Measurements from ENCODE around the gene PLAGL1. TPM values are rescaled to one million over a fixed set of nuclear protein-coding genes. Genes with fewer than 3 reads are reported as not detected.
A peak's percentile ranks its signal among the peaks of the same experiment; 100 is the strongest.

Gene PLAGL1
- total RNA-seq, 1 donor from 2014 or later = 2.4 TPM

DNA sequence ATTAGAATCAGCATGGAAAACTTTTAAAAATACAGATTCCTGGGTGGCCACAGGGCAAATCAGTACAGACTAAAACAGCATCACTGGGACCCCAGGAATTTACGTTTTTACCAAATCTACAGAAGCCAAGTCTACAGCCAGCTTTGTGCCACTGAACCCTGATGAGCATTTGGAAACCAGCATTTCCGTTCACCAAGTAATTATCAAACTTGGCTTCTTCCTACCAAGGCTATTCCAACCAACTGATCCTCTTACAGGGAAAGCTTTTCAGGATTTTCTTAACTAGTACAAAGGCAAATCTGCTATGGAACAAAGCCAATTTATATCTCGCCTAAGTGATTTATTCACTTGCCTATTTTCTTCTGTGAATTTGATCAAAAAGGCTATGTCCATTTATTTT, 47.0 kb downstream of the PLAGL1 start:
- FAIRE-seq = no peak
- H3K4me3 ChIP-seq (ENCODE audit: low read depth, low read length) = no peak overlapping the region

DNA sequence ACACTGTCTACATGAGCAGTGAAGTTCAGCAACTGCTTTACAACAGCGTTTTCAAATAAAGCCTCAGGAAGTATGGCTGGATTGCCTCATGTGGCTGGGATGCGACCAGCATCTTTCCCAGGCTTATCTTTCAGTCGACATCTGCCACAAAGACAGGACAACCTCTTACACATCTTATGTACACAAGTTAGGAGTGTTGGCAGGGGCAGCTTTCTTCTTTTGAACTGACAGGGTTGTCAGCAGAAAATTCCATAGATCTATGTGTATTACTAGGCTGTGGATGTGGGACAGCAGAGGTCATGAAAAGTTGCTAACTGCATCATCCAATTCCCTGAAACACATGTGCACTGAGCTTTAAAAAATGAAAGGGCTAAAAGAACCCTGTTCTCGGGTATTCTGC, 48.1 kb downstream of the PLAGL1 start:
- no peak for DNase-seq (ENCODE audit: low read depth)
- Histone ChIP-seq H3K36me3 (ENCODE audit: control insufficient read depth, insufficient read depth, low read length) (no peaks in the 10 kb centered on the region), H3K27me3 (ENCODE audit: control insufficient read depth, insufficient read depth, low read length) (no peaks in the 10 kb centered on the region), H3K4me3 (ENCODE audit: low read depth, low read length) (no peak overlapping the region)
- FAIRE-seq = no peak
- TF ChIP-seq, protein P1, sequence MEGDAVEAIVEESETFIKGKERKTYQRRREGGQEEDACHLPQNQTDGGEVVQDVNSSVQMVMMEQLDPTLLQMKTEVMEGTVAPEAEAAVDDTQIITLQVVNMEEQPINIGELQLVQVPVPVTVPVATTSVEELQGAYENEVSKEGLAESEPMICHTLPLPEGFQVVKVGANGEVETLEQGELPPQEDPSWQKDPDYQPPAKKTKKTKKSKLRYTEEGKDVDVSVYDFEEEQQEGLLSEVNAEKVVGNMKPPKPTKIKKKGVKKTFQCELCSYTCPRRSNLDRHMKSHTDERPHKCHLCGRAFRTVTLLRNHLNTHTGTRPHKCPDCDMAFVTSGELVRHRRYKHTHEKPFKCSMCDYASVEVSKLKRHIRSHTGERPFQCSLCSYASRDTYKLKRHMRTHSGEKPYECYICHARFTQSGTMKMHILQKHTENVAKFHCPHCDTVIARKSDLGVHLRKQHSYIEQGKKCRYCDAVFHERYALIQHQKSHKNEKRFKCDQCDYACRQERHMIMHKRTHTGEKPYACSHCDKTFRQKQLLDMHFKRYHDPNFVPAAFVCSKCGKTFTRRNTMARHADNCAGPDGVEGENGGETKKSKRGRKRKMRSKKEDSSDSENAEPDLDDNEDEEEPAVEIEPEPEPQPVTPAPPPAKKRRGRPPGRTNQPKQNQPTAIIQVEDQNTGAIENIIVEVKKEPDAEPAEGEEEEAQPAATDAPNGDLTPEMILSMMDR (IDR thresholded peaks at IDR 0.05; ENCODE audit: insufficient read depth, low read length, severe bottlenecking) = no peak

More for the DNA sequence above, 47.0 kb downstream of the PLAGL1 start:
- H3K27me3 ChIP-seq (ENCODE audit: control insufficient read depth, insufficient read depth, low read length) = no peaks in the 10 kb centered on the region
- no peak for DNase-seq (ENCODE audit: low read depth)
- TF ChIP-seq, protein P1 (IDR thresholded peaks at IDR 0.05; ENCODE audit: insufficient read depth, low read length, severe bottlenecking) = no peak
- H3K36me3 ChIP-seq (ENCODE audit: control insufficient read depth, insufficient read depth, low read length) = no peaks in the 10 kb centered on the region

DNA sequence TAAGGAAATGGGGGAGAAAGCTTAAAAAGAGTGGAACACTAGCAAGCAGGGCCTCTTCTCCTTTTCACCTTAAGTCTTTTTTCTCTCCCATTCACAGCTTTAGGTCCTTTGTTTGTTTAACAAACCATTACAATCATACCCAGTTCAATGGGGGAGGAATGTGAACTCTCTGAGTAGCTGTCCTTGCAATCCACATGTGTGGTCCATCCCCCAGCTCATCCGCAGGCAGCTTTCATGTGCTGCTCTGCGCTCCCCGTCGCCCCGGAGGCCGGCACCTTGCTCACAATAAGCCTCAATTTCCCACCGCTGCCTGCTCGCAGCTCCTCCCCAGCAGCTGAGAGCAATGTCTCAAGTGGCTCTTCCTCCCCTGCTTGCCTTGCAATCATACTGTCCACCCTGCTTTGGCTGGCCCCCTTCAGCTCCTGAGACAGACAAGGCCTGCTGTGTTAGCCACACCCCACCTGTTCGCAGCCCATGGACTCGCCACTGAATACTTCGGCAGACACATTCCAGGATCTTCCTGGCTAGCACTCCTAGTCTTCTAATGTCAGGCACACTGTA, 49.1 kb downstream of the PLAGL1 start:
- FAIRE-seq (no peak), DNase-seq (ENCODE audit: low read depth) (no peak)
- H3K27me3 ChIP-seq (ENCODE audit: control insufficient read depth, insufficient read depth, low read length) = no peaks in the 10 kb centered on the region
- TF ChIP-seq, protein P1 (IDR thresholded peaks at IDR 0.05; ENCODE audit: insufficient read depth, low read length, severe bottlenecking) = no peak
- H3K36me3 ChIP-seq (ENCODE audit: control insufficient read depth, insufficient read depth, low read length) = no peaks in the 10 kb centered on the region
- H3K4me3 ChIP-seq (ENCODE audit: low read depth, low read length) = no peak overlapping the region

DNA sequence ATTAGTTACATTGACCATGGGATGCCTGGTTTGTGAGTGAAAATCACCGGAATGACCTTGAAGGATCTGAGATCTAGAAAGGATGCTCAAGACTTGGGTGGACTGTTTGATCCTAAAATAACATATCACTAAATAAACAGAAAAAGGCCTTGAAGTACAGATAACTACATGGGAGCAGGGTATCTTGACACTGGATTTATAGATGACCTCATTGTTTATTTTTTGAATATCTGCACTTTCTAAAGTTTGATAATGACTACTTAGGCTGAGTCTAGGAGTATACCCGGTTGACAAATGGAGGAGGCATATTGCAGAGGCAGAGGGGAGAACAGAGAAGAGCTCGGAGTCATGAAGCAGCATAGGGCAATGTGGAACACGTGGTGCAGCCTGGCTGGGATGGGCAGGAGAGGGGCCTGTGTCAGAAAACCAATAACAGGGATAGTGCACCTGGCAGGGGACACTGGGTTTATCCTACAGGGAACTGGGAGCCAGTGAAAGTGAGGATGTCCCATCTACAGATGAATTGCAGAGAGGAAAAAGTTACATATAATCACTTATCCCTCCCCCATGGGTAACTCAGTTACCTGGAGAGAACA, 50.3 kb downstream of the PLAGL1 start:
- Histone ChIP-seq H3K27me3 (ENCODE audit: control insufficient read depth, insufficient read depth, low read length) (no peaks in the 10 kb centered on the region), H3K36me3 (ENCODE audit: control insufficient read depth, insufficient read depth, low read length) (no peaks in the 10 kb centered on the region), H3K4me3 (ENCODE audit: low read depth, low read length) (no peak overlapping the region)
- TF ChIP-seq, protein P1 (IDR thresholded peaks at IDR 0.05; ENCODE audit: insufficient read depth, low read length, severe bottlenecking) = no peak
- no peak for FAIRE-seq
- DNase-seq (ENCODE audit: low read depth) = no peak

DNA sequence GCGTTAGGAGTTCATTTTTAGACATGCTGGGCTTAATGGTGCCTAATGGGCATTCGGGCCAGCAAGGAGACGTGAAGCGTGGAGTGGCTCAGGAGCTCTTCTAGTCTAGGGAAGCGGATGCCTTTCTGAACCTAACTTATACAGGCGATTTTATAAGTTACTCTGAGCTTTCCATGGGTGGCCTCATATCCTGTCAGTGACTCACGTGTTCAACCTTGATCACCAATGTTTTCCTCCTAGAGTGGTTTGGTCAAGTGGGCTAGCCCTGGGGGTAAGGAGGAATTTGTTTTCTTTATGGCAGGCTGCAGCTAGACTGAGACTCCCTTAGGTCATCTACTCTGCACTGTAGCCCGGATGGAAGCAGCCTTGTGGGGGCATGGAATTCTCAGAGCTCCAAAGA, 52.1 kb downstream of the PLAGL1 start:
- no peak overlapping the region for H3K4me3 ChIP-seq (ENCODE audit: low read depth, low read length)
- H3K36me3 ChIP-seq (ENCODE audit: control insufficient read depth, insufficient read depth, low read length) = no peaks in the 10 kb centered on the region
- H3K27me3 ChIP-seq (ENCODE audit: control insufficient read depth, insufficient read depth, low read length) = no peaks in the 10 kb centered on the region
- FAIRE-seq (no peak), DNase-seq (ENCODE audit: low read depth) (peak; percentile 25)
- TF ChIP-seq, protein P1 (IDR thresholded peaks at IDR 0.05; ENCODE audit: insufficient read depth, low read length, severe bottlenecking) = no peak

DNA sequence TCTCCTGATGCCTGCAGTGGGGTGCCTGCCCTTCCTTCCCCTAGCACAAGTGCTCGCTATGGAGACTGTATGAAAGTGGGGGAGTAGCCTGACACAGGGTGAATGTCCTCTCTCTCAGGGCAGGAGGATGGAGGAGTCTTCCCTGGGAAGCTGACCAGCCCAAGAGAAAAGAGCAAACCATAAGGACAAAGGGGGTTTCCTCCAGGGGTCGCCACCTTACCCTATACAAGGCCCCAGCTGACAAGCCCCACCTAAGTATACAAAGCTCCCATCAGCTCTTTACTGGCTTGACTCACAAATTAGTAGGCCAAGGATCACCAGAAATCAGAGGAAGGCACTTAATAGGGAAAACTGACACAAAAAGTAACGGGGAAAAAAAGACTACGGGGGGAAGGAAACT, 54.1 kb downstream of the PLAGL1 start:
- TF ChIP-seq, protein P1 (IDR thresholded peaks at IDR 0.05; ENCODE audit: insufficient read depth, low read length, severe bottlenecking) = no peak
- DNase-seq (ENCODE audit: low read depth) = no peak
- Histone ChIP-seq H3K36me3 (ENCODE audit: control insufficient read depth, insufficient read depth, low read length) (no peaks in the 10 kb centered on the region), H3K27me3 (ENCODE audit: control insufficient read depth, insufficient read depth, low read length) (no peaks in the 10 kb centered on the region), H3K4me3 (ENCODE audit: low read depth, low read length) (no peak overlapping the region)
- FAIRE-seq = no peak
